ENCODE results near the gene PIP4K2A.

The PIP4K2A gene

DNA sequence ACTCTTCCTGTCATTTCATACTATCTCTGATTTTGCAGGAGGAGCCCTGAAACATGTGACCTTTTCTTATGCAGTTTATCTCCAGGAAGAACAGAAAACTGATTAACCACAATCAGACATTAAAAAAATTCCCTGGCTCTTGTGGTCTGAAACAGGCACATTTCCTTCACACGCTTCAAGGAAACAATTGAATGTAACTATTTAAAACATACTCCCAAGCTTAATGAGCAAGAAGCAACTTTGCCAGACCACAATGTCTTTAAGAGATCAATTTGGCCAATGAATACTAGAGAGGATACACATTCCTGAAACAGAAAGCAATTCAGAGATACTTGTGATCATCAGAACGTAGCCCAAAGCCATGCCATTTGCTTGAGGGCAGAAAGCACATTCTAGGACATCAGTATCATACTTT is 65.8 kb downstream of the PIP4K2A start:
- Histone ChIP-seq H3K4me1 (ENCODE audit: insufficient read depth, insufficient read length) (no peaks in the 10 kb centered on the region), H3K4me3 (ENCODE audit: insufficient read length, low read depth) (no peak overlapping the region), H3K36me3 (ENCODE audit: insufficient read depth, insufficient read length, low read length) (no peaks in the 10 kb centered on the region), H3K9me3 (ENCODE audit: insufficient read depth, low read length) (no peaks in the 10 kb centered on the region), H3K9ac (ENCODE audit: insufficient read length, low read depth) (no peak overlapping the region), H3K27me3 (ENCODE audit: insufficient read depth, insufficient read length) (no peaks in the 10 kb centered on the region)
- no peak for TF ChIP-seq YY1 (IDR thresholded peaks at IDR 0.05; ENCODE audit: insufficient read depth, insufficient read length)
- TF ChIP-seq ZNF274 (IDR thresholded peaks at IDR 0.05; ENCODE audit: low read depth, low read length), result no peak
- TF ChIP-seq SUZ12 (IDR thresholded peaks at IDR 0.05; ENCODE audit: extremely low read depth, insufficient read depth, insufficient read length), result no peak
- no peak for DNase-seq (ENCODE audit: low read depth, low spot score)

DNA sequence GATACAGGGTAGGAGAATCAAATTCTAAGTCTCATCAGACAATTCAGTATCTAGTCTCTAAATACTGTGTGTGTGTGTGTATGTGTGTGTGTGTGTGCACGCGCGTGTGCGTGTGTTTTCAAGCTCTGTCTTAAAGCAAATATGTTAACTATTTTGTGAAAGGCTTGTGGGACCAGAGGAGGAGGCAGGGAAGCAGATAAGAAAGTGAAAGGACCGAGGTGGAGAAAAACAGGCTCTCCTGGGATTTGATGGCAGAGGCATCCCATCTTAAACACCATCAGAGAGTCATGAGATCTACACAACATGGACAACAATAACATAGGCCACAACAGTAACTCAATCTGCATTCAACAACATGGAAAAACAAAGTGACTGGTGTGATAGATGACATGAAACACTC is 67.1 kb downstream of the PIP4K2A start:
- Histone ChIP-seq H3K9ac (ENCODE audit: insufficient read length, low read depth) (no peak overlapping the region), H3K27me3 (ENCODE audit: insufficient read depth, insufficient read length) (no peaks in the 10 kb centered on the region), H3K4me3 (ENCODE audit: insufficient read length, low read depth) (no peak overlapping the region), H3K4me1 (ENCODE audit: insufficient read depth, insufficient read length) (no peaks in the 10 kb centered on the region), H3K9me3 (ENCODE audit: insufficient read depth, low read length) (no peaks in the 10 kb centered on the region), H3K36me3 (ENCODE audit: insufficient read depth, insufficient read length, low read length) (no peaks in the 10 kb centered on the region)
- TF ChIP-seq ZNF274 (IDR thresholded peaks at IDR 0.05; ENCODE audit: low read depth, low read length) (no peak), YY1 (IDR thresholded peaks at IDR 0.05; ENCODE audit: insufficient read depth, insufficient read length) (no peak), SUZ12 (IDR thresholded peaks at IDR 0.05; ENCODE audit: extremely low read depth, insufficient read depth, insufficient read length) (no peak)
- DNase-seq (ENCODE audit: low read depth, low spot score), result no peak

DNA sequence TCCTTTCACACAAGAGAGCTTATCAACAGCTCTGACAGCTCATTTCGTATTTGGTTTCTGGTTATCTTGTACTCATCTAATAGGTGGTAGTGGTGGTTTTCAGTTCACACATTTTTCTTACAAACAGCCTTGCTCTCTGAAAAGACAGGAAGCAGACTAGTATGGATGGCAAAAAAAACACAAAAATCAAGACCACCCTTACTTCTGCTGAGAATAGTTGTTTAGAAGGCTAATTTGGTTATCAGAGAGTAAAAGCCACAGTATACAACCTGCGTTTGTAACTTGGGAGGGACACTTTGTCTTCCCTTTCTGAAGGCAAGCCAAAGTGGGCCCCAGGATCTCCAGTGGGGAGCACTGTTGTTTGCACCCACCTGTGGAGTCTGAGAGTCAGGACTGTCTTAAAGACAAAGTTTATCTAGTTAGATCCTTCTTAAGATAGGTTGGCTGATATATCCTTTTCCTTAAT is 68.0 kb downstream of the PIP4K2A start:
- H3K9me3 ChIP-seq (ENCODE audit: insufficient read depth, low read length), result no peaks in the 10 kb centered on the region
- no peaks in the 10 kb centered on the region for H3K4me1 ChIP-seq (ENCODE audit: insufficient read depth, insufficient read length)
- TF ChIP-seq SUZ12 (IDR thresholded peaks at IDR 0.05; ENCODE audit: extremely low read depth, insufficient read depth, insufficient read length) (no peak), YY1 (IDR thresholded peaks at IDR 0.05; ENCODE audit: insufficient read depth, insufficient read length) (no peak), ZNF274 (IDR thresholded peaks at IDR 0.05; ENCODE audit: low read depth, low read length) (no peak)
- H3K9ac ChIP-seq (ENCODE audit: insufficient read length, low read depth), result no peak overlapping the region
- H3K27me3 ChIP-seq (ENCODE audit: insufficient read depth, insufficient read length), result no peaks in the 10 kb centered on the region
- no peak for DNase-seq (ENCODE audit: low read depth, low spot score)
- H3K4me3 ChIP-seq (ENCODE audit: insufficient read length, low read depth), result no peak overlapping the region
- no peaks in the 10 kb centered on the region for H3K36me3 ChIP-seq (ENCODE audit: insufficient read depth, insufficient read length, low read length)

DNA sequence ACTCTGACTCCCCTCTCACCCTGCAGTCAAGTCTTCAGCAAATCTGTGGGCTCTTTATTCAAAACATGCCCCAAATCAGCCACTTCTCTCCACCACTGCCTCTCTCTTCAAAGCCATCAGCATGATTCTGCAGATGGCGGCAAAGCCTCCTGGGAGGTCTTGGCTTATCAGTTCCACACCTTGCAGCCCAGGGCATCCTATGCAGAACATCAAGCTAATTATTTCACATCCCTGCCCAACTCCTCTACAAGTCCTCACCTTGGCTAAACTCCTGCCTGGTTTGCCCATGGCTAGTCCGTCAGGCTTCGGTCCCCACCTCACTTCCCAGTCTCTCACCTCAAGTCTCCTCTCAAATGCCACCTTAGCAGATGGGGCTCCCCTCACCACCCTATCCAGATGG is 70.2 kb downstream of the PIP4K2A start:
- no peak for TF ChIP-seq SUZ12 (IDR thresholded peaks at IDR 0.05; ENCODE audit: extremely low read depth, insufficient read depth, insufficient read length)
- no peak for TF ChIP-seq YY1 (IDR thresholded peaks at IDR 0.05; ENCODE audit: insufficient read depth, insufficient read length)
- TF ChIP-seq ZNF274 (IDR thresholded peaks at IDR 0.05; ENCODE audit: low read depth, low read length), result no peak
- no peaks in the 10 kb centered on the region for H3K9me3 ChIP-seq (ENCODE audit: insufficient read depth, low read length)
- H3K4me3 ChIP-seq (ENCODE audit: insufficient read length, low read depth), result no peak overlapping the region
- no peak for DNase-seq (ENCODE audit: low read depth, low spot score)
- H3K36me3 ChIP-seq (ENCODE audit: insufficient read depth, insufficient read length, low read length), result no peaks in the 10 kb centered on the region
- no peaks in the 10 kb centered on the region for H3K27me3 ChIP-seq (ENCODE audit: insufficient read depth, insufficient read length)
- no peak overlapping the region for H3K9ac ChIP-seq (ENCODE audit: insufficient read length, low read depth)
- no peaks in the 10 kb centered on the region for H3K4me1 ChIP-seq (ENCODE audit: insufficient read depth, insufficient read length)

DNA sequence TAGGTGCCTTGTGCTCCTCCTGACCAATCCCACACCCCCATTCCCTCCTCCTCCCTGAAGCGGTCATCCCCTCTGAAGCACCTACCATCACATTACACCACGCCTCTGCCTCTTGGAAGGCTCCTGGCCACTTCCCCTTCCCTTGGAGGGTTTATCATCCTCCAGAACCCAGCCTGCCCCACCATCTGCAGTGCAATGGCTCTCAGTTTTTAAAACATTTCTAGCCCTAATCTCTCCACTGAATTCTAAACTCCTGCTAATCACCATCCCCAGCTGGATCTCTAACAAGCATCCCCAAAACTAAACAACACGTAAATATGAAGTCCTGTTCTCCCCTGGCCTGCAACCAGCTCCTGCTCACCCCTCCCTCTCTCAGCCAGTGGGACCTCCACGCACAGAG is 70.6 kb downstream of the PIP4K2A start:
- no peaks in the 10 kb centered on the region for H3K9me3 ChIP-seq (ENCODE audit: insufficient read depth, low read length)
- H3K36me3 ChIP-seq (ENCODE audit: insufficient read depth, insufficient read length, low read length), result no peaks in the 10 kb centered on the region
- no peak overlapping the region for H3K9ac ChIP-seq (ENCODE audit: insufficient read length, low read depth)
- TF ChIP-seq YY1 (IDR thresholded peaks at IDR 0.05; ENCODE audit: insufficient read depth, insufficient read length), result no peak
- TF ChIP-seq SUZ12 (IDR thresholded peaks at IDR 0.05; ENCODE audit: extremely low read depth, insufficient read depth, insufficient read length), result no peak
- DNase-seq (ENCODE audit: low read depth, low spot score), result no peak
- H3K27me3 ChIP-seq (ENCODE audit: insufficient read depth, insufficient read length), result no peaks in the 10 kb centered on the region
- H3K4me3 ChIP-seq (ENCODE audit: insufficient read length, low read depth), result no peak overlapping the region
- no peaks in the 10 kb centered on the region for H3K4me1 ChIP-seq (ENCODE audit: insufficient read depth, insufficient read length)

DNA sequence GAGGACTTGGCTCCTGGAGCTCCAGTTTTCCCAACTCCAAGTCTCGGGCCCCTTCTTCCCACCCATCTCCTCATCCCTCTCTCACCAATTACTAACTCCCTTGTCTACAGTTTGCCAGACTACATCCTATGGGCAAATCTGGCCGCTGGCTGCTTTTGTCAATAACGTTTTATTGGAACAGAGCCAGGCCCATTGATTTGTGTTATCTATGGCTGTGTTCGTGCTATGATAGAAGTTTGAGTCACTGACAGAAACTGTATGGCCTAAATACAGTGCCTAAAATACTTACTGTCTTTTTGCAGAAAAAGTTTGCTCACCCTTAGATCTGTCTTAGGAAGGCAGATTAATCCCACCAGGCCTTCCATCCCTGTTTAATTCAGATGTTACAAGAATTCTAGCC is 71.3 kb downstream of the PIP4K2A start:
- H3K36me3 ChIP-seq (ENCODE audit: insufficient read depth, insufficient read length, low read length), result no peaks in the 10 kb centered on the region
- H3K9ac ChIP-seq (ENCODE audit: insufficient read length, low read depth), result no peak overlapping the region
- TF ChIP-seq SUZ12 (IDR thresholded peaks at IDR 0.05; ENCODE audit: extremely low read depth, insufficient read depth, insufficient read length) (no peak), ZNF274 (IDR thresholded peaks at IDR 0.05; ENCODE audit: low read depth, low read length) (no peak), YY1 (IDR thresholded peaks at IDR 0.05; ENCODE audit: insufficient read depth, insufficient read length) (no peak)
- H3K4me3 ChIP-seq (ENCODE audit: insufficient read length, low read depth), result no peak overlapping the region
- DNase-seq (ENCODE audit: low read depth, low spot score), result no peak
- no peaks in the 10 kb centered on the region for H3K9me3 ChIP-seq (ENCODE audit: insufficient read depth, low read length)
- no peaks in the 10 kb centered on the region for H3K4me1 ChIP-seq (ENCODE audit: insufficient read depth, insufficient read length)
- H3K27me3 ChIP-seq (ENCODE audit: insufficient read depth, insufficient read length), result no peaks in the 10 kb centered on the region

DNA sequence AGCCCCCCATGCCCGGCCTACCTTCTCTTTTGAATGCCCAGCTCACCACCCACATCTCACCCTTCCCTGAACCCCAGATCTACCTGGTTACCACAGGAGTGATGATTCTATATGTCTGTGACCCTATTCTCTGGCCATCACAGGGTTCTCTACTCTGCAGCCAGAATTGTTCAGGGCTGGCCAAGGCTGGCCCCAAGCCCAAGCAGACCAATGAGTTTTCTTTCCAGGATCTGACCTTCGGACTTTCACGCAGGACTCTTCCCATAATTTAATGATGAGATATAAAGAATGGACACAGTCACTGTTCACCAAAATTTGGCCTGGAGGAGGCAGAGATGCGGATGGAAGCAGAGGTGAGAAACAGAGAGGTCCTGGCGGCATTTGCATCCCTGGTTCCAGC is 72.6 kb downstream of the PIP4K2A start:
- no peak for DNase-seq (ENCODE audit: low read depth, low spot score)
- TF ChIP-seq SUZ12 (IDR thresholded peaks at IDR 0.05; ENCODE audit: extremely low read depth, insufficient read depth, insufficient read length), result no peak
- Histone ChIP-seq H3K9me3 (ENCODE audit: insufficient read depth, low read length) (no peaks in the 10 kb centered on the region), H3K9ac (ENCODE audit: insufficient read length, low read depth) (no peak overlapping the region), H3K27me3 (ENCODE audit: insufficient read depth, insufficient read length) (no peaks in the 10 kb centered on the region), H3K36me3 (ENCODE audit: insufficient read depth, insufficient read length, low read length) (no peaks in the 10 kb centered on the region), H3K4me3 (ENCODE audit: insufficient read length, low read depth) (no peak overlapping the region), H3K4me1 (ENCODE audit: insufficient read depth, insufficient read length) (no peaks in the 10 kb centered on the region)

DNA sequence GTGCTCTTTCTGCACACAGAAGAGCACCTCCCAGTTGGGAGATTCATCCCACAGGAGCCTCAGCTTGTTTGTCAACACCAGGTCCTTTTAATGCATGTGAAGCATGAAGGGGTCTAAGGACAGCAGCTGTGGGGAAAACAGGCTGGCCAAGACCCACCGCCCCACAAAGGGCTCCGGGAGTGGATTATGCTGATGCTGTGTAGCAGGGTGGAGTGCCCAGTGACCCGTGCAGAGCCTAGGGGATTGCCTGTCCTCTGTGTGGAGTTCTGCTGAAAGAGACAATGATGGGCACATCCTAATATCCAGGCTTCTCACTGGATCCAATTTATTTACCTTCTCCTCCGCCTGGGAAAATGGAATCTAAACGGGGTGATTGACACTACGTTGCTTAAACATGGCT is 74.0 kb downstream of the PIP4K2A start:
- no peak for DNase-seq (ENCODE audit: low read depth, low spot score)
- H3K27me3 ChIP-seq (ENCODE audit: insufficient read depth, insufficient read length), result no peaks in the 10 kb centered on the region
- no peak for TF ChIP-seq SUZ12 (IDR thresholded peaks at IDR 0.05; ENCODE audit: extremely low read depth, insufficient read depth, insufficient read length)
- TF ChIP-seq ZNF274 (IDR thresholded peaks at IDR 0.05; ENCODE audit: low read depth, low read length), result no peak
- TF ChIP-seq YY1 (IDR thresholded peaks at IDR 0.05; ENCODE audit: insufficient read depth, insufficient read length), result no peak
- no peak overlapping the region for H3K9ac ChIP-seq (ENCODE audit: insufficient read length, low read depth)
- H3K4me1 ChIP-seq (ENCODE audit: insufficient read depth, insufficient read length), result no peaks in the 10 kb centered on the region
- H3K4me3 ChIP-seq (ENCODE audit: insufficient read length, low read depth), result no peak overlapping the region
- no peaks in the 10 kb centered on the region for H3K36me3 ChIP-seq (ENCODE audit: insufficient read depth, insufficient read length, low read length)
- no peaks in the 10 kb centered on the region for H3K9me3 ChIP-seq (ENCODE audit: insufficient read depth, low read length)
